Prostate gland (tissue), 2 donors: ENCODE measurements around the gene SLC6A6. TPM values are rescaled to one million over a fixed set of nuclear protein-coding genes. Genes with fewer than 3 reads are reported as not detected.

Source experiments
- DNase-seq: peaks from one replicate; pipeline ENCODE4 v3.0.0-alpha.2; 2019; ENCODE audit warnings: low spot score
- H3K27ac ChIP-seq, 2 donors: fragments of 200-600 bp; sonication (generic); 2 replicates each; pipeline ENCODE4 v1.5.1; 2017 to 2019
- H3K27me3 ChIP-seq: fragments of 200-600 bp; sonication (generic); replicated peaks from 2 replicates; pipeline ENCODE4 v1.5.1; 2019; ENCODE audit not compliant: insufficient read depth
- H3K36me3 ChIP-seq, 2 donors: fragments of 200-600 bp; sonication (generic); 1 replicate in 1 of 2; 2 replicates in 1 of 2; pipeline versions ENCODE4 v1.5.1 to v1.8.1; 2017 to 2019
- H3K4me1 ChIP-seq: fragments of 200-600 bp; sonication (generic); replicated peaks from 2 replicates; pipeline ENCODE4 v1.5.1; 2019
- H3K4me3 ChIP-seq, 2 donors: fragments of 200-600 bp; sonication (generic); 2 replicates each; pipeline ENCODE4 v1.5.1; 2017 to 2019
- H3K9me3 ChIP-seq: fragments of 200-600 bp; sonication (generic); 2 replicates; pipeline ENCODE4 v1.5.1; 2017
- CTCF ChIP-seq, 4 experiments: fragments of 200-600 bp in 2 of 4; fragments of 450-650 bp in 2 of 4; sonication (generic) in 2 of 4; IDR thresholded peaks; 1 replicate in 3 of 4; 2 replicates in 1 of 4; pipeline ENCODE4 v1.5.1; 2016 to 2019; ENCODE audit warnings: antibody characterized with exemption in 4 of 4, mild to moderate bottlenecking in 2 of 4, moderate library complexity in 2 of 4
- POLR2A ChIP-seq: fragments of 450-650 bp; IDR thresholded peaks from one replicate; pipeline ENCODE4 v1.6.1; 2016; ENCODE audit warnings: antibody characterized with exemption, mild to moderate bottlenecking
- POLR2AphosphoS5 ChIP-seq: sonication (generic); formaldehyde crosslinking; IDR thresholded peaks from one replicate; pipeline ENCODE4 v1.6.1; 2017; ENCODE audit warnings: antibody characterized with exemption
- WGBS: methylation state at CpG from one replicate; pipeline ENCODE4 v1.1.5; 2018; 5-methylcytosine and 5-hydroxymethylcytosine counted together
- intact Hi-C: fragments of 100-400 bp; cut with DNase I; formaldehyde crosslinking; loops from one replicate; pipeline ENCODE4 v1.14.2; 2022
- total RNA-seq, 2 donors: library from RNA; depleted of rRNA; stranded (reverse); fragments of >200 nt; gene quantifications; one replicate each; pipeline ENCODE4 v1.1.0, GENCODE V29; 2016

SLC6A6 gene
- total RNA-seq, 2 donors from 2014 or later = 6.9 to 24.5 TPM

DNA sequence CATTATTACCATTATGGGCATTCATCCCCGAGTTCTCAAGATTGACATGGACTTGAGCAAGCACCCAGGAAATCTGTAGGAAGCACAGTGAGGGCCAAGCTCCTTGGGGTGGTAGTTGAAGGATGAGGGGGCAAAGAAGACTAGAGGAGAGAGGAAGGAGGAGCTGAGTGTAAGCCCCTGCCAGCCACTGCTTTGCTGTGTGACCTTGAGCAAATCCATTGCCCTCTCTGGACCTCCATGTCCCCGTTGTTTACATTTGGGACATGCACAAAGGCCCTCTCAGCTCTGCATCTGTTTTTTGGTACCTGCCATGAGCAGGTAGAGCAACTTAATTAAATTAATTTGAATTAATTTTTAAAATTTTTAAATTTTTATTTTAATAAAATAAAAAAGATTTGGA, 33.5 kb upstream of the SLC6A6 start:
- Histone ChIP-seq H3K27me3 (no peaks in the 10 kb centered on the region), H3K9me3 (no peaks in the 10 kb centered on the region), H3K36me3 (no peaks in the 10 kb centered on the region), H3K27ac (no peak overlapping the region), H3K4me3 (no peak overlapping the region), H3K4me1 (peaks cover 5% of the 10 kb centered on the region)
- intact Hi-C loops = no loop called here
- no peak for TF ChIP-seq CTCF (IDR thresholded peaks at IDR 0.05)
- TF ChIP-seq POLR2A = no peak
- no peak for TF ChIP-seq POLR2AphosphoS5
- DNase-seq = no peak
- 87% methylated on average over 2 of the region's 2 CpGs for WGBS

DNA sequence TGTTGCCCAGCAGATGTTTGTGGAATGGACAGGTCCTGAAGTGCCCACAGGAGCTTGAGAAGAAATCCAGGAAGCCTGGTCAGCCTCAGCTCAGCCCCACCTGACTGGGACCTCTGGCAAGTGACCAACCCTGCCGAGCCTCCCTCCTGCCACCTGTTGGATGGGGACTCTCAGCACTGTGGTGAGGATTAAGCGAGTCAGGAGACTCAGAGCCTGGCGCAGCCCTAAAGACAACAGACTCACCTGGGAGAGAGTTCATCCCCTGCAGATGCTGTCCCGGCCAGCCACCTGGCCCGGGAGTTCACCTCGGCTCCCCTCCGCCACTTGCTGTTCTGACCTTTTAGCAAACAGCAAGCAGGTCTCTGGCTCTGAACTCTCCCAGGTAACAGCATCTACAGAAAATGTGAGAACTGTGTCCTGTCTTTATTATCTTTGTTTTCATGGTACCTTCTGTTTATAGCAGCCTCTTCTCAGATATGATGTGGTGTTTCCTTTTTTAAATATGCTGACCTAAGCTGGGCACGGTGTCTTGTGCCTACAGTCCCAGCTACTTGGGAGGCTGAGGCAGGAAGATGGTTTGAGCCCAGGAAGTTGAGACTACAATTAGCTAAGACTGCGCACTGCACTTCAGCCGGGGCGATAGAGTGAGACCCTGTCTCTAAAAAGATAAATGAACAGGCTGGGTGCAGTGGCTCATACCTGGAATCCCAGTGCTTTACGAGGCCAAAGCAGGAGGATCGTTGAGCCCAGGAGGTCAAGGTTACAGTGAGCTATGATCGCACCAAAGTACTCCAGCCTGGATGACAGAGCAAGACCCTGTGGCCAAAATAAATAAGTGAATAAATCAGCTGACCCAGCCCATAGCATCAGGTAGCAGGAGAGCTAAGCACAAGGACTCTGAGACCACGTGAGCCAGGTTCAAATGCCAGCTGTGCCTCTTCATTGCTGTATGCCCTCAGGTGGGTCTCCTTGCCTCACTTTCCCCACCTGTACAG, 32.4 kb upstream of the SLC6A6 start:
- intact Hi-C loops = no loop called here
- peak; percentile 24 for DNase-seq
- H3K27ac ChIP-seq = peak overlapping the region in 1 of 2 donors; percentile 25
- no peaks in the 10 kb centered on the region for H3K27me3 ChIP-seq
- TF ChIP-seq POLR2A (no peak), CTCF (IDR thresholded peaks at IDR 0.05) (peak in 2 of 4 experiments; percentile 13 to 38)
- peaks cover 5% of the 10 kb centered on the region for H3K4me1 ChIP-seq
- H3K36me3 ChIP-seq = no peaks in the 10 kb centered on the region
- no peak overlapping the region for H3K4me3 ChIP-seq
- 69% methylated on average over 15 of the region's 15 CpGs for WGBS
- H3K9me3 ChIP-seq = no peaks in the 10 kb centered on the region

- 57% methylated on average over 14 of the region's 14 CpGs for WGBS
- H3K27me3 ChIP-seq = no peaks in the 10 kb centered on the region
- peak; percentile 77 for DNase-seq
- TF ChIP-seq POLR2AphosphoS5 (peak; percentile 64), CTCF (IDR thresholded peaks at IDR 0.05) (no peak), POLR2A (peak; percentile 15)
- peaks cover 5% of the 10 kb centered on the region for H3K4me1 ChIP-seq
- no peak overlapping the region for H3K4me3 ChIP-seq
- intact Hi-C loops = no loop called here
- peak overlapping the region; percentile 2 to 25 for H3K27ac ChIP-seq
- no peaks in the 10 kb centered on the region for H3K9me3 ChIP-seq
- H3K36me3 ChIP-seq = no peaks in the 10 kb centered on the region
Observed at GRCh38 chr3:14370720-14371572, 31.5 kb upstream of the SLC6A6 start.

DNA sequence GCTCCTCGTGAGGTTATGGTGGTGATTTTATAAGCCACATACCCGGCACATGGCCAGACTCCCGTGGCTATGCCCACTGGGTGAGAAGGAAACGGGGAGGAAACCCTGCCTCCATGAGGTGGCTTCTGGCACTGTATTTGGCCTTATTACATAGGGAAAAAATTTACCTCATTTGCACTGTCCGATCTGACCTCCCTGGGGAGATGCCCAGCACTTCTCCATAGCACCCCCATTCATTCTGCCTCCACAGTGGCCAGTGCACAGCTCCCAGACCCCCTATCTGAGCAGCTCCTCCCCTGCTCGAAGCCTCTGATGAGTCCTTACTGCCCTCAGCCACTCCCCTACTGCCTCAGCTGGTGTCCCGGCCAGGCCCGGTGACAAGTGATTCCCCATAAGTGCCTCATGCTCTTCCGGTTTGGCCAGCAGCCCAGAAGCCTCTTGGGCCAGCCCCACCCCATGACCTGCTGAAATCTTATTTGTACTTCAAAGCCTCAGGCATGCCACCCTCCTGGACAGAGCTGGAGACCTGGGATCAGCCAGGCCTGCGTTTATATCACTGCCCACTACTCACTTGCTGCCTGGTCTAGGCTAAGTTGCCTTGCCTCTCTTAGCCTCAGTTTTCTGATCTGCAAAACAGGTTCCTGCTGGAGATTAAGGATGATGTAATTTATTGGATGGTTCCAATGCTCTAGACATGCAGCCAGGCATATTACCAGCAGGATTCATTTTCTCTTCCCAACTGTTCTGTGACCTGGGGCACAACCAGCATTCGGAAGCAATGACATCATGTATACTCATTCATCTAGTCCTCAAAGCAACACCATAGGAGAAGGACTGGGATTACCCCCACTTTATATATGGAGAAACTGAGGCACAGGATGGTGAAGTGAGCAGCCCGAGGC, 30.6 kb upstream of the SLC6A6 start:
- Histone ChIP-seq H3K9me3 (no peaks in the 10 kb centered on the region), H3K27me3 (no peaks in the 10 kb centered on the region), H3K4me3 (no peak overlapping the region), H3K27ac (peak overlapping the region; percentile 2 to 25), H3K4me1 (peaks cover 5% of the 10 kb centered on the region), H3K36me3 (no peaks in the 10 kb centered on the region)
- 33% methylated on average over 12 of the region's 12 CpGs for WGBS
- peak; percentile 82 for DNase-seq
- intact Hi-C loops = no loop called here
- peak; percentile 75 for TF ChIP-seq POLR2AphosphoS5
- TF ChIP-seq POLR2A = peak; percentile 23
- peak in 1 of 4 experiments; percentile 31 for TF ChIP-seq CTCF (IDR thresholded peaks at IDR 0.05)
